ENCODE measurements around the gene CD55.

Gene CD55

GRCh38 chr1:207362962-207363860 lies 41.7 kb downstream of the CD55 start:
- DNase-seq, result peak in 1 of 5 experiments; percentile 86

GRCh38 chr1:207363871-207364270 lies 42.4 kb downstream of the CD55 start:
- DNase-seq, result no peak

- DNase-seq, result peak in 1 of 5 experiments; percentile 51
Observed at GRCh38 chr1:207364614-207365013, 43.1 kb downstream of the CD55 start.

DNA sequence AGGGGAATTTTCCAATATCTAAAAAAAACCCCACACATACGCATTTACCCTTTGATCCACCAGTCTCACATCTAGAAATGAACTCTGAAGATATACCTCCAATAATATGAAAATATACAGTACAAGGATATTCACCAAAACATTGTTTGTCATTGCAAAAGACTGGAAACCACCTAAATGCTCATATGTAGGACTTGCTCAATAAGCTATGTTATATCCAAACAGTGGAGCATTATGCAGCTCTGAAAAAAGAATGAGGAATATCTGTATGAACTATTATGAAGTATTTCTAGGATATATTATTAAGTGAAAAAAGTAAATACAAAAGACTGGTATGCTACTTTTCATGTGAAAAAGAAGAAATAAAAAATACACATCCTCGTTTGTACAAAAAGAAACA lies 43.6 kb downstream of the CD55 start:
- no peak for DNase-seq

DNA sequence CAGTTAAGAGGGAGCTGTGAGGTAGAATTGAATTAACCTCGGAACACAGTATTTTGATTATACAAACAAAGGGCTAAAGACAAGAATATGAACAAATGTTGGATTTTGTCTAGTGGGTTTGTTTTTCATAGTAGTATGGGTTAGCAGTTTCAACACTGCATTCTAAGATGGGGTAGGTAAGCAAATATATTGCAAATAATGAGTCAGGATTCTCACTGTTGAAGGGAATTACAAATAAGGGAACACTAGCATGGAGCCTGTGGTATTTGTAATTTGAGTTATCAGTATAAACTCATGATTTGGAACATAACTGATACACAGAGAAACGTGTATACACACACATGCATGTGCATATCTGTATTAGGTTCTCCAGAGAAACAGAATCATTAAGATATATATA lies 44.5 kb downstream of the CD55 start:
- no peak for DNase-seq

DNA sequence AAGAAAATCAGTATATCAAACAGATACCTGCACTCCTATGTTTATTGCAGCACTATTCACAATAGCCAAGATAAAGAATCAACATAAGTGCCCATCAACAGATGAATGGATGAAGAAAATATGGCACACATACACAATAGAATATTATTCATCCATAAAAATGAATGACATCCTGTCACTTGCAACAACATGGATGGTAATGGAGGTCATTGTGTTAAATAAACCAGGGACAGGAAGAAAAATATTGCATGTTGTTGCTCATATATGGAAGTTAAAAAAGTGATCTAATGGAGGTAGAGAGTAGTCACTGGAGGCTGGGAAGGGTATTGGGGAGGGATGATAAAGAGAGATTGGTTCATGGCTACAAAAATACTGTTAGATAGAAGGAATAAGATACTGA lies 67.2 kb downstream of the CD55 start:
- no peak for DNase-seq

DNA sequence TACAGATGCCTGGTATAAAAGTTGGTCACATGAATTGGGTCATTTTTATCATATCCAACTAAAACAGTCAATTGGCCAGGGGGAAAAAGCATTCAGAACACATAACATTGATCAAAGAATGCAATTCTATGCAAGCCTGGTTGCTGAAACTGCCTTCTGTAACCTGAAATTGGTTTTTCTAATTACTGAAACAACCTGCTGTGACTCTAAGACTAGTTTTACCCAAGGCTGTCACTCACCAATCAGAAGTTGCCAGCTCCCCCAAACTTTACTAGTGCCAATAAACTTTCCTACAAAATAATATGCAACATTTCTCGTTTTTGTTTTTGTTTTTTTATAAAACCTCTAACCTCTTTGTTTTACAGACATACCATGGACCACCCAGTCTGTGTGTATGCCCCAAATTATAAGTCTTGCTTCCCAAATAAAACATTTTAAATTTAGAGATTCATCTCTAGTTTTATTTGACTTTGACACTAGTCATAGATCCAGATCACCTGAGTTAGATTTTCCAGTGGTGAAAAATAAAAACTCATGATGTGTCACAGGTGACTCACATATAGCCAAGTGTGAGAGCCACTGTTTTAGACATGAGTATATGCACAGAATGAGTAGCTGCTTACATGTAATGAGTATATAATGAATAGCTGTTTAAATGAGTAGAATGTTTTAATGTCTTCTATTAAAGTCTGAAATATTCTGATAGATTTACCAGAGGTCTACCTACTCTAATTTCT lies 68.4 kb downstream of the CD55 start:
- DNase-seq, result peak in 1 of 5 experiments; percentile 29

DNA sequence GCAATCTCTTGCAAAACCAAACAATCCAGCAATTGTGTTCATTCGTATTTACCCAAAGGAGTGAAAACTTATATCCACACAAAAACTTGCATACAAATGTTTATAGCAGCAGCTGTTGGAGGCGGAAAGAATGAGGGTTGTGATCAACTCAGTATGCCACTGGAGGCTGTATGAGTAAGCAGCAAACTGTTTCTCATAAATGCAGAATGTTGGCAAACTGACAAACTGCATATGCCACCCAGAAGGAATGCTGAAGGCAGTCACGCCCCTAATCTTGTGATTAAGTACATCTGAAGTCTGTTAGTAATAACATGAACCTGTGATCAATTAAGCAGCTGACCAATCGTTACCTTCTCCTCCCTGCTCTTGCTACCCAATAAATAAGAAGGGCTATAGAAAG lies 72.1 kb downstream of the CD55 start:
- DNase-seq, result no peak

- no peak for DNase-seq
Observed at GRCh38 chr1:207396168-207396746, 74.8 kb downstream of the CD55 start.

GRCh38 chr1:207397525-207397926 lies 76.0 kb downstream of the CD55 start:
- no peak for DNase-seq

GRCh38 chr1:207398986-207399385 lies 77.5 kb downstream of the CD55 start:
- DNase-seq, result no peak

GRCh38 chr1:207401578-207401977 lies 80.1 kb downstream of the CD55 start:
- no peak for DNase-seq

- DNase-seq, result no peak
Observed at GRCh38 chr1:207402744-207403143, 81.3 kb downstream of the CD55 start.

GRCh38 chr1:207404849-207405525 lies 83.5 kb downstream of the CD55 start:
- DNase-seq, result peak in 2 of 5 experiments; percentile 21 to 81

DNA sequence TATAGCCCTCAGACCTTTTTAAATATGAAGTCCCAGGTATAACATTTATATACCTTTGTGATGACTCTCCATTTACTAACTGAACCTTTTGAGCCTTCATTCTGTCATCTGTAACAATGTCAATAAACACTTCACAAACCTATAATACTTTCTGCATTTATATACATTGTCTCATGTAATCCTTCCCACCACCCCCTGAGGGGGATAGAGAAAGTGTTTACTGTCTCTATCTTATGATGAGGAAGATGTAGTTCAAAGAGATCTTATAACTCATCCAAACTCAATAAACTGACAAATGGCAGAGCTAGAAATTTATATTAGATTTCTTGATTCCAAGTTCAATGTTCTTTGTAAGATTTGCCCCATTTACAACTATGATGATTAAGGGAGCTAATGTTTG lies 84.3 kb downstream of the CD55 start:
- no peak for DNase-seq

- peak in 1 of 5 experiments; percentile 32 for DNase-seq
Observed at GRCh38 chr1:207407655-207408260, 86.3 kb downstream of the CD55 start.

All from T-helper 2 cell (primary cell).